ENCODE measurements around the gene TMEM120B.
A peak's percentile ranks its signal among the peaks of the same experiment; 100 is the strongest.
"Not testable (repeated sequence)": the region's sequence is repeated elsewhere in the genome, so short reads cannot be mapped to it uniquely, and the experiment has no call there.

Gene TMEM120B

GRCh38 chr12:121712461-121713256, at the start of gene TMEM120B:
Gene TMEM120B (plus strand): TSS chr12:121712752. CDS start chr12:121712896, 144 bp downstream.
- DNase-seq (ENCODE audit: low read depth): no peak
- TF ChIP-seq CTCF (IDR thresholded peaks at IDR 0.05; ENCODE audit: low read depth, low read length, missing control alignments): peak; percentile 22
- in situ Hi-C loops (cut with HindIII; ENCODE audit: low sequenced_read_pairs): no loop called here
- H3K4me3 ChIP-seq (ENCODE audit: low read depth, low read length): peak within 1 kb of the TSS; percentile 91

GRCh38 chr12:121663610-121663929, 49.0 kb upstream of the TMEM120B start:
- TF ChIP-seq CTCF (IDR thresholded peaks at IDR 0.05; ENCODE audit: low read depth, low read length, missing control alignments): no peak
- in situ Hi-C loops (cut with HindIII; ENCODE audit: low sequenced_read_pairs): no loop called here
- no peak overlapping the region for H3K4me3 ChIP-seq (ENCODE audit: low read depth, low read length)
- no peak for DNase-seq (ENCODE audit: low read depth)

GRCh38 chr12:121666829-121667228, 45.7 kb upstream of the TMEM120B start:
- DNase-seq (ENCODE audit: low read depth); in situ Hi-C loops (cut with HindIII; ENCODE audit: low sequenced_read_pairs); H3K4me3 ChIP-seq (ENCODE audit: low read depth, low read length): not testable (repeated sequence)

GRCh38 chr12:121668750-121669520, 43.6 kb upstream of the TMEM120B start:
- TF ChIP-seq CTCF (IDR thresholded peaks at IDR 0.05; ENCODE audit: low read depth, low read length, missing control alignments): peak; percentile 69
- no peak overlapping the region for H3K4me3 ChIP-seq (ENCODE audit: low read depth, low read length)
- DNase-seq (ENCODE audit: low read depth): peak; percentile 15
- in situ Hi-C loops (cut with HindIII; ENCODE audit: low sequenced_read_pairs): no loop called here

GRCh38 chr12:121669521-121669900, 43.0 kb upstream of the TMEM120B start, which contains the start of gene MORN3:
Gene MORN3 (minus strand): TSS chr12:121669654. CDS start chr12:121669483, 171 bp downstream.
- no peak within 1 kb of the TSS for H3K4me3 ChIP-seq (ENCODE audit: low read depth, low read length)
- DNase-seq (ENCODE audit: low read depth): no peak
- TF ChIP-seq CTCF (IDR thresholded peaks at IDR 0.05; ENCODE audit: low read depth, low read length, missing control alignments): no peak
- in situ Hi-C loops (cut with HindIII; ENCODE audit: low sequenced_read_pairs): no loop called here

GRCh38 chr12:121673013-121673511, 39.5 kb upstream of the TMEM120B start:
- DNase-seq (ENCODE audit: low read depth): no peak
- in situ Hi-C loops (cut with HindIII; ENCODE audit: low sequenced_read_pairs): no loop called here
- no peak for TF ChIP-seq CTCF (IDR thresholded peaks at IDR 0.05; ENCODE audit: low read depth, low read length, missing control alignments)
- H3K4me3 ChIP-seq (ENCODE audit: low read depth, low read length): peak overlapping the region; percentile 57

- TF ChIP-seq CTCF (IDR thresholded peaks at IDR 0.05; ENCODE audit: low read depth, low read length, missing control alignments): no peak
- in situ Hi-C loops (cut with HindIII; ENCODE audit: low sequenced_read_pairs): no loop called here
- no peak for DNase-seq (ENCODE audit: low read depth)
- no peak overlapping the region for H3K4me3 ChIP-seq (ENCODE audit: low read depth, low read length)
These were observed 36.4 kb upstream of the TMEM120B start for GRCh38 chr12:121676190-121676589.

Data from astrocyte of the cerebellum (primary cell).